CD4-positive, alpha-beta T cell treated with Interleukin-10 for 1 hour (primary cell): ENCODE results near the gene CBR1.

Source experiments
- DNase-seq: peaks from one replicate; pipeline ENCODE4 v3.0.0-alpha.2; 2020

The CBR1 gene

DNA sequence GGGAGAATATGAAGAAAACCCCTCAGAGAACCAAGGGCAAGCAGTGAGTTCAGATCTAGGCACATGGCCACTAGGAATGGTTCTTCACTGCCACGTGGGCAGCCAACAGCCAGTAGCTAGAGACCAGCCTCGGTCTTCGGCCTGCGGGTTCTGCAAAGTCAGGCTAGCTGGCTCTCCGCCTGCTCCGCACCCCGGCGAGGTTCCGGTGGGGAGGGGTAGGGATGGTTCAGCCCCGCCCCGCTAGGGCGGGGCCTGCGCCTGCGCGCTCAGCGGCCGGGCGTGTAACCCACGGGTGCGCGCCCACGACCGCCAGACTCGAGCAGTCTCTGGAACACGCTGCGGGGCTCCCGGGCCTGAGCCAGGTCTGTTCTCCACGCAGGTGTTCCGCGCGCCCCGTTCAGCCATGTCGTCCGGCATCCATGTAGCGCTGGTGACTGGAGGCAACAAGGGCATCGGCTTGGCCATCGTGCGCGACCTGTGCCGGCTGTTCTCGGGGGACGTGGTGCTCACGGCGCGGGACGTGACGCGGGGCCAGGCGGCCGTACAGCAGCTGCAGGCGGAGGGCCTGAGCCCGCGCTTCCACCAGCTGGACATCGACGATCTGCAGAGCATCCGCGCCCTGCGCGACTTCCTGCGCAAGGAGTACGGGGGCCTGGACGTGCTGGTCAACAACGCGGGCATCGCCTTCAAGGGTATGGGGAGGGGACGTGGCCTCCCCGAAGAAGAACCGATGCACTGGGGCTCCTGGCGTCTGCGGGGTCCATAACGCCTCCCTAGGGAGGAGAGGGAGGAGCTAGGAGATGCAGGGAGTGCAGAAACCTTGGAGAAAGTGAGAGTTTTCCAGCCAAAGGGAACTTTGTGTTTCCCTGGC is at the start of gene CBR1:
Gene CBR1 (plus strand): TSS at position 312 of the 871 bp plus-strand sequence. CDS start 92 bp downstream, at position 404.
- peak; percentile 94 for DNase-seq

- no peak for DNase-seq
These were observed 48.5 kb upstream of the CBR1 start for GRCh38 chr21:36021251-36021837.

DNA sequence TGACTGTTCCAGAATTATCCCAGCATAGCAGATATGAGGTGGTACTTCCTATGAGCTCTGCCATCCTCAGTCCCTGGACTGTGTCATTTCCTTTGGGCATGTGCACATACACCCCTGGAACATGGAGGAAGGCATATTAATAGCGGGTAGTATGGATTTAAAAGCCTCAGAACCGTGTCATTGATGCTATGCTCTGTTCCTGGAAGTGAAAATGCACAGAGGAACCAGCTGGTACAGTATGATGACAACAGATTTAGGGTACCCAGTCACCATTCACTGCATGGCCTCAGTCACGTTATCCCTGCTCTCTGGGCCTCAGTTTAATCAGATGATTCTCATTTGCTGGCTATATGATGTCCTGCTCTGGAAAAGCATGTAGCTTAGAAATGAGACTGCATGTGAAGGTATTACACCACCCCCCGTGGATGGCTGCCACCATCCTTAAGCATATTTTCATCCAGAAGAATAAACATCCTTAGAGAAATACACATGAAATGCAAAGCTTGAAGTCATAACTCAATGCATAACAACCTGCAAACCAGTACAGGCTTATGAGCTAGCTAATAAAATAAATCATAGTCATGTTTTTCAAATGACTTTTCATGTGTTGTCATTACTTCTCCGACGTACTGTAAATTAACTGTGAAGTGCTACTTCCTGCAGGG is 47.3 kb upstream of the CBR1 start:
- no peak for DNase-seq

DNA sequence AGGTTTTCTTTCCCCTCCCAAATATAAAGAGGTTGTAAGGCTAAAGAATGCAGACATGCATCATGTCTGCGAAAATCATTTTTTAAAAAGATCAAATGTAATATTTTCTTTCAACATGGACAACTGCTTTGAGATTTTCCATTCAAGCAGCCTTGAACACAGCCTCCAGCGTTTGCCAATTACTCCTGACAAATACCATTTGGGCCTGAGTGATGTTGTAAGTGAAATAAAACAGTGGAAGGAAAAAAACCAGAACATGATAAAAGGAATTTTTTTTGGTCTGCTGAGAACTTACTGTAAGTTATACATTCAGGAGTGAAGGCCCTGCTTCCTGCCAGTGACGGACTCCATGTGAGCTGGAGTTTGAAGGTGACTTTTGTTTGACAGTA is 46.7 kb upstream of the CBR1 start:
- DNase-seq = no peak

DNA sequence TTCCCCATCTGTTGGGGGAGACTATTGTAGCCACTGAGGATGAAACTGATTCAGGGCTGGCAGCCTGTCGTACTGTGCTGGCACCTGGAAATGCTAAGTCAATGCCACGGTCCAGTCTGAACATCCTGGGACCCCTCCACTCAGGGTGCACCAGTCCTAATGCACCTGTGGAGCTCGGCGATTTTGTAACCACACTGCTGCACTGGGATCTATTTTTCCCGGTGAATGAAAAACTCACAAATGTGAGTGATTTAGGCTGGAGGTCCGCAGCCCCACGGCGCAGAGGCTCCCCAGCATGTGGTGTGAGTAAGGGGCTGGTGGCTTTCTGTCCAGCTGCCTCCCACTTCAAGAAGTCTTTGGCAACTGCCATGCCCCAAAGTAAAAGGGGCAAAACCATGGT is 45.0 kb upstream of the CBR1 start:
- DNase-seq = no peak

- DNase-seq = no peak
These were observed 42.5 kb upstream of the CBR1 start for GRCh38 chr21:36027347-36027746.

- peak; percentile 73 for DNase-seq
These were observed 41.4 kb upstream of the CBR1 start for GRCh38 chr21:36028127-36029069.

DNA sequence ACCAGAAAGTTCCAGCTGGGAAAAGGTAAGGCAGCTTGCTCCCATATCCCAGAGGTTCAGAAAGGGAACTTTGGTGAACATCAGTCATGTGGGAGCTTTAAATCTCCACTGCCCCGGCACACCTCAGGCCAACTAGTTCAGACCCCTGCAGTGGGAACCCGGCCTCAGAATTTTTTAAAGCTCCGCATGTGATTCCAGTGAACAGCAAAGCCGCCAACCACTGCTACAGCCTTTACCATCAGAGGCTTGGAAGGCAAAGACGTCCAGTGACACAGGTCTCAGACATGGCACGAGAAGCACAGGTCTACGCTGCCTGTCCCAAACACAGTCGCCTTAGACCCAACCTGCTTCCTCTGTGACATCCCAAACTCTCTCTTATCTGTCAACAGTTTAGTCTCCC is 40.5 kb upstream of the CBR1 start:
- no peak for DNase-seq

DNA sequence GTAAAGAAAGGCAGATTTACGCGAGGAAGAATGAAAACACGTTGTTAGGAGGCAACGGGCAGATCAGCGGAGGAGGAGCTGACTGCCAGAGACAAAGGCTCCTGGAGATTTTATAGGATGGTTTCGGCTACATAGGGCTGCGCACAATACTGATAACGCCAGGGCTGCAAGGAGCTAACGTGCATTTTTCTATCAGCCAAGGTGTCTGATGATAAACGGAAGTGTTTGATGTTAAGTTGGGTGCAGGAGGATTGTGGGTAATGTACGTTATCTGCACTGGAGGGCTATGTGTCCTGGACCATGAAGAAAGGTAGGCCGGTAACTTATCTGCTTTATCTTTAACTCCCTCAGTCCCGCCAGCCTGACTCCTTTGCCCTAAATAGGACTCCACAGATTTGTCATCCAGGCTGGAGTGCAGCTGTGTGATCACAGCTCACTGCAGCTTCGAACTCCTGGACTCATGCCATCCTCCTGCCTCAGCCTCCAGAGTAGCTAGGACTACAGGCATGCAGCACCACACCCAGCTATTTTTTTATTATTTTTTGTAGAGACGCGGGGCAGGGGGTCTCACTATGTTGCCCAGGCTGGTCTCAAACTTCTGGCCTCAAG is 39.1 kb upstream of the CBR1 start:
- no peak for DNase-seq

DNA sequence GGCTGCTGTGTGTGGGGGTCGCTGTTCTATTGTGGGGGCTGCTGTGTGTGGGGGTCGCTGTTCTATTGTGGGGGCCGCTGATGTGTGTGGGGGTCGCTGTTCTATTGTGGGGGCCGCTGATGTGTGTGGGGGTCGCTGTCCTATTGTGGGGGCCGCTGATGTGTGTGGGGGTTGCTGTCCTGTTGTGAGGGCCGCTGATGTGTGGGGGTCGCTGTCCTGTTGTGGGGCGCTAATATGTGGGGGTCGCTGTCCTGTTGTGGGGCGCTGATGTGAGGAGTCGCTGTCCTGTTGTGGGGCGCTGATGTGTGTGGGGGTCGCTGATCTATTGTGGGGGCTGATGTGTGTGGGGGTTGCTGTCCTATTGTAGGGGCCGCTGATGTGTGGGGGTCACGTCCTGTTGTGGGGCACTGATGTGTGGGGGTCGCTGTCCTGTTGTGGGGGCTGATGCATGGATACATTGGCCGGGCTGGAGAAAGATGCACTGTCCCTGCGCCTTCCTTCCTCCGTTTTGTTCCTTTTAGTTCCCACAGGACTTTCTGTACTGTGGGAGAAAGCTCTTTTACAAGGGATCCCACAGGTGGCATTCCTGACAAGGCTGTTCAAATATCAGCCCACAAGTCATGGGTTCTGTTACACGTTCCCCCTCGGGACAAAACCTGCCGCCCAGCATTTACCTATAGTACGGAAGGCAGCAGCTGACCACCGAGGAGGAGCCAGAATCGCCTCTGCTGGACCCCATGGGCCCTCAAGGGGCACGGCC is 37.0 kb upstream of the CBR1 start:
- DNase-seq = no peak

GRCh38 chr21:36034211-36034913 is 35.5 kb upstream of the CBR1 start:
- no peak for DNase-seq

DNA sequence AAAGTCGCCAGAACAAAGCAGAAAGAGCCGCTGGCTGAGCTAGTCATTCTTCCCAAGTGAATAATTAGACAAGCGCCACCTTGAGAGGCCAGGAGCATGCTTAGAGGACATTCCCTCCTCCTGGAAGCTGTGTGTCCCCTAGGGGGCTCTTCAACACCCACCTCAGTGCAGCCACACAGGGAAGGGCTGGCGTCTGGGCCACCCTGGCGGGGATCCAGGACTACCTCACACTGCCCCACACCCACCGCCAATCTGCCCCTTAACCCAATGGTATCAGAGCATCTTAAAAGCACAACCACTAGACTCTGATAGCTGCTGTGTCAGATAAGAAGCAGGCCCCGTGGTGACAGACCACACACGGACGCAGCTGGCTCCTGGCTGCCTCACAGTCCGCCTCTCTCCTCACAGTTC is 34.4 kb upstream of the CBR1 start:
- DNase-seq = no peak

GRCh38 chr21:36038701-36039497 is 30.9 kb upstream of the CBR1 start:
- DNase-seq = no peak

DNA sequence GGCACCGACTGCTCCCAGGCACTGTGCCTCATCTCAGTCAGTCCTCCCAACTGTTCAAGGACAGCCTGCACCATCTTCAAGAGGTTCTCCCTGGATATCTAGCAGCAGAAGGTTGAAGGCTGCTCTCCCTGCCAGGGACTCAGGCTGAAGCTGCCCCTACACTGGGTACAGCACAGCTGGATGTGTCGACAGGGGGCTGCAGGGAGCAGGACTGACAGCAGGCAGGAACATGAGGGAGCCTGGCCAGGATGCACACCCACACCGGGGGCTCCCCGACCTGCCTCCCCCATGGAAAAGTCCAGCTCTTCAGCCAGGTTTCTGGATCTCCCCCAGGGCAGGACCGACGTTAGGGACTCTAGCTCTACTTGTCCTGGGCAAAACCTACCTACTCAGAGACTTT is 30.0 kb upstream of the CBR1 start:
- DNase-seq = no peak

- no peak for DNase-seq
These were observed 29.4 kb upstream of the CBR1 start for GRCh38 chr21:36040389-36040788.

- DNase-seq = no peak
These were observed 27.9 kb upstream of the CBR1 start for GRCh38 chr21:36041910-36042309.

- DNase-seq = no peak
These were observed 25.8 kb upstream of the CBR1 start for GRCh38 chr21:36044056-36044455.

GRCh38 chr21:36045993-36046392 is 23.8 kb upstream of the CBR1 start:
- no peak for DNase-seq

DNA sequence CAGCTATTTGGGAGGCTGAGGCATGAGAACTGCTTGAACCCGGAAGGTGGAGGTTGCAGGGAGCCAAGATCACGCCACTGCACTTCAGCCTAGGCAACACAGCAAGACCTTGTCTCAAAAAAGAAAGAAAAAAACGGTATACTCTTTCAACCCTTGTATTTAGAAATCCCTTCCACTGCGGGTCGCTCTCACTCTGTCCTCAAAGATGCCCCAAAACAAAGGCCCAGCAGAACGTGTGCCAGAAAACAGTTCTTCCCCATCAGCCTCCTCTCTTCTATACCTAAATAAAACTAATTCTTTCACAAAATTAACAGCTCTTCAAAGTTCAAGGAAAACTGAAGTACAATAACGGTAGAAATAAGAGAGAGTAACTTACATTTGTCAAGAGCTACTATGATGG is 22.7 kb upstream of the CBR1 start:
- no peak for DNase-seq

- DNase-seq = no peak
These were observed 21.5 kb upstream of the CBR1 start for GRCh38 chr21:36048357-36048756.
